DMS 273 (cell line): ENCODE results near the gene MTHFR.

Experiments used
- DNase-seq: peaks from one replicate; lab custom pipeline; 2025; ENCODE audit not compliant: unreplicated experiment; lab: John Stamatoyannopoulos, UW

The MTHFR gene

GRCh38 chr1:11783556-11783955, 22.2 kb downstream of the MTHFR start:
- DNase-seq, result no peak

- no peak for DNase-seq
These were observed 23.5 kb downstream of the MTHFR start for GRCh38 chr1:11782127-11782708.

GRCh38 chr1:11781297-11781696, 24.5 kb downstream of the MTHFR start:
- DNase-seq, result no peak

GRCh38 chr1:11780380-11781147, 25.2 kb downstream of the MTHFR start:
- no peak for DNase-seq

- DNase-seq, result no peak
These were observed 25.9 kb downstream of the MTHFR start for GRCh38 chr1:11779715-11780379.

- DNase-seq, result peak; percentile 29
These were observed 26.7 kb downstream of the MTHFR start for GRCh38 chr1:11778844-11779623.

GRCh38 chr1:11778336-11778735, 27.4 kb downstream of the MTHFR start:
- DNase-seq, result no peak

GRCh38 chr1:11777658-11778322, 28.0 kb downstream of the MTHFR start:
- DNase-seq, result no peak

- no peak for DNase-seq
These were observed 31.0 kb downstream of the MTHFR start for GRCh38 chr1:11774753-11775152.

GRCh38 chr1:11772458-11772857, 33.3 kb downstream of the MTHFR start:
- peak; percentile 36 for DNase-seq

GRCh38 chr1:11771481-11772043, 34.2 kb downstream of the MTHFR start:
- DNase-seq, result no peak

- no peak for DNase-seq
These were observed 35.8 kb downstream of the MTHFR start for GRCh38 chr1:11770011-11770410.

- no peak for DNase-seq
These were observed 36.5 kb downstream of the MTHFR start for GRCh38 chr1:11769274-11769673.

GRCh38 chr1:11768821-11769220, 36.9 kb downstream of the MTHFR start:
- DNase-seq, result peak; percentile 31

GRCh38 chr1:11767922-11768704, 37.7 kb downstream of the MTHFR start:
- peak; percentile 48 for DNase-seq

GRCh38 chr1:11766429-11766776, 39.4 kb downstream of the MTHFR start:
- no peak for DNase-seq

- no peak for DNase-seq
These were observed 39.9 kb downstream of the MTHFR start for GRCh38 chr1:11765661-11766428.

GRCh38 chr1:11764519-11764918, 41.2 kb downstream of the MTHFR start:
- no peak for DNase-seq

- no peak for DNase-seq
These were observed 41.6 kb downstream of the MTHFR start for GRCh38 chr1:11764115-11764514.
